Uterus (tissue), 4 donors: ENCODE measurements around the gene SPSB2. TPM values are rescaled to one million over a fixed set of nuclear protein-coding genes. Genes with fewer than 3 reads are reported as not detected.
"Not testable (repeated sequence)": the region's sequence is repeated elsewhere in the genome, so short reads cannot be mapped to it uniquely, and the experiment has no call there.

Source experiments
- DNase-seq, 2 donors: peaks; one replicate each; pipeline ENCODE4 v3.0.0-alpha.2; 2019 to 2020
- H3K27ac ChIP-seq, 2 donors: fragments of 200-600 bp; sonication (generic); 1 replicate in 1 of 2; 2 replicates in 1 of 2; pipeline ENCODE4 v1.5.1; 2016 to 2018
- H3K27me3 ChIP-seq, 2 donors: fragments of 200-600 bp; sonication (generic); one replicate each; pipeline ENCODE4 v1.5.1; 2018 to 2019; ENCODE audit warnings: control low read depth in 1 of 2
- H3K36me3 ChIP-seq, 2 donors: fragments of 200-600 bp; sonication (generic); one replicate each; pipeline ENCODE4 v1.5.1; 2019; ENCODE audit warnings: control low read depth in 1 of 2
- H3K4me1 ChIP-seq, 2 donors: fragments of 200-600 bp; sonication (generic); one replicate each; pipeline ENCODE4 v1.5.1; 2018 to 2019; ENCODE audit warnings: control low read depth in 1 of 2
- H3K4me3 ChIP-seq, 2 donors: fragments of 200-600 bp; sonication (generic); 1 replicate in 1 of 2; 2 replicates in 1 of 2; pipeline ENCODE4 v1.5.1; 2018 to 2019; ENCODE audit warnings: mild to moderate bottlenecking in 1 of 2
- H3K9me3 ChIP-seq, 2 donors: fragments of 200-600 bp; sonication (generic); one replicate each; pipeline ENCODE4 v1.5.1; 2019; ENCODE audit warnings: control low read depth in 1 of 2
- POLR2A ChIP-seq, 2 donors: fragments of 450-650 bp; IDR thresholded peaks; one replicate each; pipeline ENCODE4 v1.6.1; 2016; ENCODE audit warnings: antibody characterized with exemption in 2 of 2, mild to moderate bottlenecking in 1 of 2, moderate library complexity in 1 of 2
- intact Hi-C: fragments of 100-400 bp; cut with DNase I; formaldehyde crosslinking; loops from one replicate; pipeline ENCODE4 v1.15.1; 2023; ENCODE audit warnings: low total_unique reads
- total RNA-seq, 4 donors: library from RNA; depleted of rRNA in 3 of 4; stranded (reverse); fragments of >200 nt in 3 of 4; gene quantifications; one replicate each; pipeline versions ENCODE4 v1.1.0 to v1.2.4, GENCODE V29; 2014 to 2023
- TF ChIP-seq, protein P1 (sequence below), 4 experiments: fragments of 200-600 bp in 2 of 4; fragments of 450-650 bp in 2 of 4; sonication (generic) in 2 of 4; IDR thresholded peaks; one replicate each; pipeline ENCODE4 v1.5.1; 2016 to 2019; ENCODE audit warnings: antibody characterized with exemption in 4 of 4, mild to moderate bottlenecking in 2 of 4, moderate library complexity in 1 of 4
- donor health status: DM: yes; HTN: yes; CAD: no.

SPSB2 gene
- total RNA-seq, 4 donors from 2014 or later, result 2.8 to 11.3 (median 5.0) TPM

DNA sequence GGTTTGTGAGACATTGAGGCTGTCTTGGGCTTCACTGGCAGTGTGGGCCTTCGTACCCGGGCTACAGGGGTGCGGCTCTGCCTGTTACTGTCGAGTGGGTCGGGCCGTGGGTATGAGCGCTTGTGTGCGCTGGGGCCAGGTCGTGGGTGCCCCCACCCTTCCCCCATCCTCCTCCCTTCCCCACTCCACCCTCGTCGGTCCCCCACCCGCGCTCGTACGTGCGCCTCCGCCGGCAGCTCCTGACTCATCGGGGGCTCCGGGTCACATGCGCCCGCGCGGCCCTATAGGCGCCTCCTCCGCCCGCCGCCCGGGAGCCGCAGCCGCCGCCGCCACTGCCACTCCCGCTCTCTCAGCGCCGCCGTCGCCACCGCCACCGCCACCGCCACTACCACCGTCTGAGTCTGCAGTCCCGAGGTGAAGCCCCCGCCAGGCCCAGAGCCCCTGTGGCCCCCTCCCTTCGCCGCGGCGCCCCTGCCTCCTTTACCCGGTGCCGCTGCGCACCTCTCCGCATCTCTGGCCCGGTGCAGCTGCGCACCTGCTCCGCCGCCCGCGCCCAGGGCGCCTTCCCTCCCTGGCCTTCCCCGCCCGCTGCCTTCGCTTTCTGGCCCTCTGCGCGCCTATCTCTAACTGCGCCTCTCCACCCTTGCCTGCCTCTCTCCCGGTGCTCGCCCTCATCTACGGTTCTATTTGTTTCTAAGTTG, 41.3 kb upstream of the SPSB2 start, which contains the start of gene ENO2:
Gene ENO2 (plus strand): TSS at position 335 of the 701 bp plus-strand sequence. CDS start 1,253 bp downstream, outside the sequence.
- H3K4me1 ChIP-seq, result no peaks in the 10 kb centered on the region
- DNase-seq, result peak; percentile 80 to 83
- no peaks in the 10 kb centered on the region for H3K9me3 ChIP-seq
- TF ChIP-seq POLR2A (IDR thresholded peaks at IDR 0.05), result peak in 1 of 2 donors; percentile 57
- TF ChIP-seq, protein P1, sequence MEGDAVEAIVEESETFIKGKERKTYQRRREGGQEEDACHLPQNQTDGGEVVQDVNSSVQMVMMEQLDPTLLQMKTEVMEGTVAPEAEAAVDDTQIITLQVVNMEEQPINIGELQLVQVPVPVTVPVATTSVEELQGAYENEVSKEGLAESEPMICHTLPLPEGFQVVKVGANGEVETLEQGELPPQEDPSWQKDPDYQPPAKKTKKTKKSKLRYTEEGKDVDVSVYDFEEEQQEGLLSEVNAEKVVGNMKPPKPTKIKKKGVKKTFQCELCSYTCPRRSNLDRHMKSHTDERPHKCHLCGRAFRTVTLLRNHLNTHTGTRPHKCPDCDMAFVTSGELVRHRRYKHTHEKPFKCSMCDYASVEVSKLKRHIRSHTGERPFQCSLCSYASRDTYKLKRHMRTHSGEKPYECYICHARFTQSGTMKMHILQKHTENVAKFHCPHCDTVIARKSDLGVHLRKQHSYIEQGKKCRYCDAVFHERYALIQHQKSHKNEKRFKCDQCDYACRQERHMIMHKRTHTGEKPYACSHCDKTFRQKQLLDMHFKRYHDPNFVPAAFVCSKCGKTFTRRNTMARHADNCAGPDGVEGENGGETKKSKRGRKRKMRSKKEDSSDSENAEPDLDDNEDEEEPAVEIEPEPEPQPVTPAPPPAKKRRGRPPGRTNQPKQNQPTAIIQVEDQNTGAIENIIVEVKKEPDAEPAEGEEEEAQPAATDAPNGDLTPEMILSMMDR (IDR thresholded peaks at IDR 0.05), result no peak
- no peaks in the 10 kb centered on the region for H3K27me3 ChIP-seq
- no peaks in the 10 kb centered on the region for H3K36me3 ChIP-seq
- peak within 1 kb of the TSS; percentile 88 for H3K27ac ChIP-seq
- intact Hi-C loops, result no loop called here
- H3K4me3 ChIP-seq, result peak within 1 kb of the TSS; percentile 64 to 72

DNA sequence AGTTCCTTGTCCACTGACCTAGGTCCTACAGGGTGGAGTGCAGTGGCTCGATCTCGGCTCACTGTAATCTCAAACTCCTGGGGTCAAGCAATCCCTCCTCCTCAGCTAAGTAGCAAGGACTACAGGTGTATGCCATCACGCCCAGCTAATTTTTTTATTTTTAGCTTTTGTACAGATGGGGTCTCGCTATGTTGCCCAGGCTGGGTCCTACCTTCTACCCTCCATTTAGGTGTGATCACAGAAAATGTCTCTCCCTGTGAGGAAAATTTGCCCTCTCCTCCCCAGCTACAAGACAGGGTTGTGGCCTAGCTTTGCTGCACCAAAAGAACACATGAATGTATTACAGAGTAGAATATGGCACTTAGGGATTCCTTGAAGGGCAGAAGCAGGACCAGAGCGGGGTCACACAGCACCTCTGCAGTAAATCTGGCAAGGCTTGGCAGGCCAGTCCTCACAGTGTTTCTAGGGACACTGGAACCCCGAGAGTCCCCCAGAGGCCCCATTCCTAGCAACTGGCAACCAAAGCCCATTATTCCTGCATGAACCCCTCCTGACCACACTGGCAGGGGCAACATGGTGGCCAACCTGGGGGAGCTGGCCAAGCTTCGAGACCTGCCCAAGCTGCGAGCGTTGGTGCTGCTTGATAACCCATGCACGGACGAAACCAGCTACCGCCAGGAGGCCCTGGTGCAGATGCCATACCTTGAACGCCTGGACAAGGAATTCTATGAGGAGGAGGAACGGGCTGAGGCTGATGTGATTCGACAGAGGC, 39.2 kb upstream of the SPSB2 start:
- Histone ChIP-seq H3K36me3 (no peaks in the 10 kb centered on the region), H3K9me3 (no peaks in the 10 kb centered on the region), H3K4me3 (no peak overlapping the region), H3K27ac (no peak overlapping the region), H3K27me3 (no peaks in the 10 kb centered on the region), H3K4me1 (no peaks in the 10 kb centered on the region)
- no peak for DNase-seq
- intact Hi-C loops, result no loop called here
- TF ChIP-seq POLR2A (IDR thresholded peaks at IDR 0.05), result no peak
- TF ChIP-seq, protein P1 (IDR thresholded peaks at IDR 0.05), result no peak

DNA sequence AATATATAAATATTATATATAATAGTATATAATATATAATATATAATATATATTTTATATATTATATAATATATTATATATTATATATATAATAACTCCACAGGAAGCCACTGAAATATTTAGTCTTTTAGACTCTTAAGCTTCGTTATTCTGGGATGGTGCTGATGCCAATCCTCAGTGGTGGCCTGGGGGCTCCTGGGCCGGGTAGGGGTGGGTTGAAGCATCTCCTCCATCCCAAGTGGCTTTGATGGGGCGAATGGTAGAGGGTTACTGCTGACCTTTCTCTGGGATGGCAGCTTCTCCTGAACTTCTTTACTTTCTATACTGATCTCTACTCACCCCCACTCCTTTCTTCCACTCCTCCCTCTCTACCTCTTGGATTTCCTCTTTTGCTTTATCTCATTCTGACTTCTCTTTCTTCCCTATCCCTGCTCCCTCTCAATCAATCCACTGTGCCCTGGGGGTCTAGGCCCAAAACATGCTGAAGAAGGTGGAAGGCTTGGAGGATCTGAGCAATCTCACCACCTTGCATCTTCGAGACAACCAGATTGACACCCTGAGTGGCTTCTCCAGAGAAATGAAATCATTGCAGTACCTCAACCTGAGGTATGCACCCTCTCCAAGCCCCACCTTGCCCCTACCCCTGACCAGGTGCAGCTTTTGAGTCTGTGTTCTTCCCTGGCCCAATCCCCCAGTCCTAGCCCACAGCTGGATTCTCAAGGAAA, 36.5 kb upstream of the SPSB2 start:
- H3K4me1 ChIP-seq, result peaks cover 0 to 4% of the 10 kb centered on the region in 2 donors
- H3K4me3 ChIP-seq, result no peak overlapping the region
- H3K27me3 ChIP-seq, result no peaks in the 10 kb centered on the region
- no peak for DNase-seq
- no peaks in the 10 kb centered on the region for H3K9me3 ChIP-seq
- TF ChIP-seq POLR2A (IDR thresholded peaks at IDR 0.05), result no peak
- TF ChIP-seq, protein P1 (IDR thresholded peaks at IDR 0.05), result no peak
- H3K27ac ChIP-seq, result no peak overlapping the region
- intact Hi-C loops, result no loop called here
- H3K36me3 ChIP-seq, result no peaks in the 10 kb centered on the region

DNA sequence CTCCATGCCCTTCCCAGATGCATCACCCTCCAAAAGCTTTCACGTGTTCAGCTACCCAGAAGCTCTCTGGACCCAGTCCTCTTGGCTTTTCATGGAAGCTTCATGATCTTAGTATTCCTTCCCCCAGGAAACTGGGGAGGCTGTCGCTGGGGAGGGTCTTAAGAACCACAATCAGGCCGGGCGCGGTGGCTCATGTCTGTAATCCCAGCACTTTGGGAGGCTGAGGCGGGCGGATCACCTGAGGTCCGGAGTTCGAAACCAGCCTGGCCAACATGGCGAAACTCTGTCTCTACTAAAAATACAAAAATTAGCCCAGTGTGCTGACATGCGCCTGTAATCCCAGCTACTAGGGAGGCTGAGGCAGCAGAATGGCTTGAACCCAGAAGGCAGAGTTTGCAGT, 35.0 kb upstream of the SPSB2 start:
- H3K4me3 ChIP-seq, H3K9me3 ChIP-seq, DNase-seq, H3K4me1 ChIP-seq, H3K36me3 ChIP-seq, H3K27ac ChIP-seq, H3K27me3 ChIP-seq, intact Hi-C loops: not testable (repeated sequence)

DNA sequence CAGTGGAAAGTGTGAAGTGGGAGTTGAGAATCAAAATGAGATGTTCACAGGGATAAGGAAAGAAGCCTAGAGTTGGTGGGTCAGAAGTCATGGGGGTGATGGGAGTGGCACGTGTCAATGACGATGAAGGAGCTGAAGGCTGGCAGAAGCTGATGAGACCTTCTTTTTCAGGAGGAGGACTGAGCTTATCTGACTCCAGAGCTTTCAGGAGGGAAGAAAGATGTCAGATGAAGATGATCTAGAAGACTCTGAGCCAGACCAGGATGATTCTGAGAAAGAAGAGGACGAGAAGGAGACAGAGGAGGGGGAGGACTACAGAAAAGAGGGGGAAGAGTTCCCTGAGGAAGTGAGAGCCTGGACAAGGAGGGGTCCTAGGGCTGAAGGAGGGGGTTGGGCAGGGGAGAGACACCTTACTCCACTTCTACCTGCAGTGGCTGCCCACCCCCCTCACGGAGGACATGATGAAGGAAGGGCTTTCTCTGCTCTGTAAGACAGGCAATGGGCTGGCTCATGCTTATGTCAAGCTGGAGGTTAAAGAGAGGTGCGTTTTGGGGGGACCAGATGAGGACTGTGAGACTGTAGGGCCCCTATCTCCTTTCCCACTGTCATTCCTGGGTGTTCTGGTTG, 32.4 kb upstream of the SPSB2 start:
- Histone ChIP-seq H3K27ac (peak overlapping the region; percentile 84 to 88), H3K27me3 (no peaks in the 10 kb centered on the region), H3K4me1 (peaks cover 0 to 4% of the 10 kb centered on the region in 2 donors), H3K9me3 (no peaks in the 10 kb centered on the region), H3K4me3 (peak overlapping the region; percentile 56 to 81), H3K36me3 (no peaks in the 10 kb centered on the region)
- TF ChIP-seq POLR2A (IDR thresholded peaks at IDR 0.05), result no peak
- TF ChIP-seq, protein P1 (IDR thresholded peaks at IDR 0.05), result no peak
- no peak for DNase-seq
- intact Hi-C loops, result no loop called here
